A673 (cell line): ENCODE measurements around the gene FECH.

Experiments used
- EZH2 ChIP-seq: fragments of 200-600 bp; sonication (generic); IDR thresholded peaks from 2 replicates; pipeline ENCODE4 v1.6.1; 2017; ENCODE audit warnings: borderline replicate concordance, low read depth, mild to moderate bottlenecking, mixed read lengths, antibody characterized with exemption, low read length; ENCODE audit not compliant: poor library complexity, severe bottlenecking
- TF ChIP-seq, protein P1 (sequence below): fragments of 300-800, 200-600 bp; sonication (generic); conservative IDR thresholded peaks from 2 replicates; pipeline ENCODE4 v1.5.1; 2017; ENCODE audit warnings: low read depth, mild to moderate bottlenecking, antibody characterized with exemption, low read length, moderate library complexity, mixed read lengths

DNA sequence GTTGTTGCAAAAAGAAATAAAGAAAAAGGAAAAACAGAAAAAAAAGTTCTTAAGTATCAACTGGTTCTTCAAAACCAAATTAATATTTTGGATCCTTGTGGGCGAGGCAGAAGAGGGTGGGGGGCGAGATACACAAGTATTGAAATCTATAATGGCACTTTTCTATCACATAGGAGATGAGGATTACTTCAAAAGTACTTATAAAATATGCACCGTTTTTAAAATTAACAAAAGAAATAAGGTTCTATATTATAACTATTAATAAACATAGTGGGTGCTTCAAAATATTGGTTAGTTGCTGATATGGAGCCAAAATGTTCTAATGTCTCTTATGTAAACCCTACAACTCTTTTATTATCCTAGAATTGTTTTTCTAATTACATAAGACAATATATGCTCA, 2.1 kb downstream of the FECH start:
- TF ChIP-seq, protein P1, sequence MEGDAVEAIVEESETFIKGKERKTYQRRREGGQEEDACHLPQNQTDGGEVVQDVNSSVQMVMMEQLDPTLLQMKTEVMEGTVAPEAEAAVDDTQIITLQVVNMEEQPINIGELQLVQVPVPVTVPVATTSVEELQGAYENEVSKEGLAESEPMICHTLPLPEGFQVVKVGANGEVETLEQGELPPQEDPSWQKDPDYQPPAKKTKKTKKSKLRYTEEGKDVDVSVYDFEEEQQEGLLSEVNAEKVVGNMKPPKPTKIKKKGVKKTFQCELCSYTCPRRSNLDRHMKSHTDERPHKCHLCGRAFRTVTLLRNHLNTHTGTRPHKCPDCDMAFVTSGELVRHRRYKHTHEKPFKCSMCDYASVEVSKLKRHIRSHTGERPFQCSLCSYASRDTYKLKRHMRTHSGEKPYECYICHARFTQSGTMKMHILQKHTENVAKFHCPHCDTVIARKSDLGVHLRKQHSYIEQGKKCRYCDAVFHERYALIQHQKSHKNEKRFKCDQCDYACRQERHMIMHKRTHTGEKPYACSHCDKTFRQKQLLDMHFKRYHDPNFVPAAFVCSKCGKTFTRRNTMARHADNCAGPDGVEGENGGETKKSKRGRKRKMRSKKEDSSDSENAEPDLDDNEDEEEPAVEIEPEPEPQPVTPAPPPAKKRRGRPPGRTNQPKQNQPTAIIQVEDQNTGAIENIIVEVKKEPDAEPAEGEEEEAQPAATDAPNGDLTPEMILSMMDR = no peak
- TF ChIP-seq EZH2 = no peak
